NCI-H1436 treated with DMSO at 0.1 percent for 48 hours (cell line): ENCODE data around the gene ZBTB18.

ENCODE experiments used
- DNase-seq: peaks from one replicate; lab custom pipeline; 2025; lab: John Stamatoyannopoulos, UW

Gene ZBTB18

GRCh38 chr1:244088161-244088560, 37.1 kb downstream of the ZBTB18 start:
- no peak for DNase-seq

- DNase-seq, result no peak
Measured at GRCh38 chr1:244089561-244089960, 38.5 kb downstream of the ZBTB18 start.

GRCh38 chr1:244090645-244091044, 39.6 kb downstream of the ZBTB18 start:
- no peak for DNase-seq

- DNase-seq, result no peak
Measured at GRCh38 chr1:244092293-244092963, 41.3 kb downstream of the ZBTB18 start.

- DNase-seq, result no peak
Measured at GRCh38 chr1:244092964-244093638, 42.0 kb downstream of the ZBTB18 start.

GRCh38 chr1:244094880-244095528, 43.9 kb downstream of the ZBTB18 start:
- no peak for DNase-seq

GRCh38 chr1:244095529-244095911, 44.4 kb downstream of the ZBTB18 start:
- DNase-seq, result no peak

- no peak for DNase-seq
Measured at GRCh38 chr1:244096066-244096610, 45.1 kb downstream of the ZBTB18 start.

- no peak for DNase-seq
Measured at GRCh38 chr1:244096691-244097090, 45.6 kb downstream of the ZBTB18 start.

- DNase-seq, result no peak
Measured at GRCh38 chr1:244097523-244098405, 46.7 kb downstream of the ZBTB18 start.

- DNase-seq, result no peak
Measured at GRCh38 chr1:244099258-244099930, 48.3 kb downstream of the ZBTB18 start.

GRCh38 chr1:244100276-244100675, 49.2 kb downstream of the ZBTB18 start:
- DNase-seq, result no peak

- no peak for DNase-seq
Measured at GRCh38 chr1:244100704-244101453, 49.8 kb downstream of the ZBTB18 start.

GRCh38 chr1:244102046-244102445, 51.0 kb downstream of the ZBTB18 start:
- no peak for DNase-seq

GRCh38 chr1:244102468-244102867, 51.4 kb downstream of the ZBTB18 start:
- DNase-seq, result no peak

- DNase-seq, result no peak
Measured at GRCh38 chr1:244104309-244105060, 53.4 kb downstream of the ZBTB18 start.

- no peak for DNase-seq
Measured at GRCh38 chr1:244106176-244106575, 55.1 kb downstream of the ZBTB18 start.
